Tibial artery (tissue), 4 donors: Measurements from ENCODE around the gene ABHD17B.

ENCODE experiments used
- DNase-seq, 2 donors: peaks; one replicate each; pipeline ENCODE4 v3.0.0-alpha.2; 2019
- H3K27ac ChIP-seq, 2 donors: fragments of 200-600 bp; sonication (generic) in 1 of 2; 1 replicate in 1 of 2; 2 replicates in 1 of 2; pipeline ENCODE4 v1.5.1; 2018 to 2019; ENCODE audit warnings: mild to moderate bottlenecking in 1 of 2
- H3K27me3 ChIP-seq, 2 donors: fragments of 200-600 bp; sonication (generic) in 1 of 2; one replicate each; pipeline versions ENCODE4 v1.5.1 to v1.6.0; 2016 to 2019
- H3K36me3 ChIP-seq, 3 donors: fragments of 200-600 bp; sonication (generic) in 2 of 3; one replicate each; pipeline ENCODE4 v1.5.1; 2016 to 2019; ENCODE audit warnings: mild to moderate bottlenecking in 2 of 3
- H3K4me1 ChIP-seq, 4 donors: fragments of 200-600 bp; sonication (generic) in 2 of 4; 1 replicate in 3 of 4; 2 replicates in 1 of 4; pipeline ENCODE4 v1.5.1; 2016 to 2019
- H3K4me3 ChIP-seq, 2 donors: fragments of 200-600 bp; sonication (generic) in 1 of 2; 1 replicate in 1 of 2; 2 replicates in 1 of 2; pipeline ENCODE4 v1.5.1; 2018 to 2019; ENCODE audit warnings: mild to moderate bottlenecking in 2 of 2
- H3K9me3 ChIP-seq, 3 donors: fragments of 200-600 bp; sonication (generic) in 1 of 3; one replicate each; pipeline ENCODE4 v1.5.1; 2016 to 2019
- intact Hi-C: fragments of 100-400 bp; cut with DNase I; formaldehyde crosslinking; loops from one replicate; pipeline ENCODE4 v1.15.0; 2023; ENCODE audit warnings: low total_unique reads
- TF ChIP-seq, protein P1 (sequence below), 2 experiments: fragments of 200-600 bp in 1 of 2; fragments of 450-650 bp in 1 of 2; IDR thresholded peaks; one replicate each; pipeline ENCODE4 v1.5.1; 2017 to 2019; ENCODE audit warnings: antibody characterized with exemption in 2 of 2, mild to moderate bottlenecking in 1 of 2, moderate library complexity in 1 of 2

ABHD17B gene

GRCh38 chr9:71886015-71886414, 25.0 kb downstream of the ABHD17B start:
- no peaks in the 10 kb centered on the region for H3K36me3 ChIP-seq
- no peaks in the 10 kb centered on the region for H3K27me3 ChIP-seq
- H3K27ac ChIP-seq = no peak overlapping the region
- TF ChIP-seq, protein P1, sequence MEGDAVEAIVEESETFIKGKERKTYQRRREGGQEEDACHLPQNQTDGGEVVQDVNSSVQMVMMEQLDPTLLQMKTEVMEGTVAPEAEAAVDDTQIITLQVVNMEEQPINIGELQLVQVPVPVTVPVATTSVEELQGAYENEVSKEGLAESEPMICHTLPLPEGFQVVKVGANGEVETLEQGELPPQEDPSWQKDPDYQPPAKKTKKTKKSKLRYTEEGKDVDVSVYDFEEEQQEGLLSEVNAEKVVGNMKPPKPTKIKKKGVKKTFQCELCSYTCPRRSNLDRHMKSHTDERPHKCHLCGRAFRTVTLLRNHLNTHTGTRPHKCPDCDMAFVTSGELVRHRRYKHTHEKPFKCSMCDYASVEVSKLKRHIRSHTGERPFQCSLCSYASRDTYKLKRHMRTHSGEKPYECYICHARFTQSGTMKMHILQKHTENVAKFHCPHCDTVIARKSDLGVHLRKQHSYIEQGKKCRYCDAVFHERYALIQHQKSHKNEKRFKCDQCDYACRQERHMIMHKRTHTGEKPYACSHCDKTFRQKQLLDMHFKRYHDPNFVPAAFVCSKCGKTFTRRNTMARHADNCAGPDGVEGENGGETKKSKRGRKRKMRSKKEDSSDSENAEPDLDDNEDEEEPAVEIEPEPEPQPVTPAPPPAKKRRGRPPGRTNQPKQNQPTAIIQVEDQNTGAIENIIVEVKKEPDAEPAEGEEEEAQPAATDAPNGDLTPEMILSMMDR (IDR thresholded peaks at IDR 0.05) = no peak
- H3K9me3 ChIP-seq = peaks cover 0 to 7% (median 0%) of the 10 kb centered on the region in 3 donors
- peaks cover 0 to 22% (median 0%) of the 10 kb centered on the region in 4 donors for H3K4me1 ChIP-seq
- DNase-seq = no peak
- no peak overlapping the region for H3K4me3 ChIP-seq
- intact Hi-C loops = no loop called here

DNA sequence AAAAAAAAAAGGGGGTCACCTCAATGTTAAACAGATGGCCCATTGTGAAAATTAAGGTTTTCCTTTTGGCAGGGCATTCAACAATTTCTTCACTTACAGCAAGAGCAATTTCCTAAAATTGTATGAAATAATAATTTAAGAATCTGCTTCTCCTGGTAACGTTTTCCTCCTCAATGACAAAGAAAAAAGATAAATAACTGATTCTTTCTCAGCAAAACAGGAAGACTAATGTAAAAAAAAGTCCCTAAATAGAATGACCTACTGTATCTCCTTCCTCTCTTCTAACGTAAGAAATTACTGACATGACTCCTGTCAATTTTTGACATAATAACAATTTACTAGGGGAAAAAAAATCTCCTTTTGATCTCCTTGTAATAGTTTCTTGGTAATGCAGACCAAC, 25.5 kb downstream of the ABHD17B start:
- Histone ChIP-seq H3K9me3 (peaks cover 0 to 9% (median 0%) of the 10 kb centered on the region in 3 donors), H3K4me3 (no peak overlapping the region), H3K4me1 (peaks cover 0 to 22% (median 0%) of the 10 kb centered on the region in 4 donors), H3K27me3 (no peaks in the 10 kb centered on the region), H3K27ac (no peak overlapping the region), H3K36me3 (no peaks in the 10 kb centered on the region)
- intact Hi-C loops = no loop called here
- no peak for DNase-seq
- TF ChIP-seq, protein P1 (IDR thresholded peaks at IDR 0.05) = no peak

- intact Hi-C loops = no loop called here
- Histone ChIP-seq H3K36me3 (no peaks in the 10 kb centered on the region), H3K9me3 (peaks cover 0 to 12% (median 0%) of the 10 kb centered on the region in 3 donors), H3K4me3 (no peak overlapping the region), H3K27me3 (no peaks in the 10 kb centered on the region), H3K4me1 (peaks cover 0 to 10% (median 0%) of the 10 kb centered on the region in 4 donors), H3K27ac (no peak overlapping the region)
- TF ChIP-seq, protein P1 (IDR thresholded peaks at IDR 0.05) = no peak
- DNase-seq = no peak
These were observed 27.0 kb downstream of the ABHD17B start for GRCh38 chr9:71884005-71884404.

GRCh38 chr9:71879644-71880174, 31.3 kb downstream of the ABHD17B start:
- intact Hi-C loops = no loop called here
- no peak overlapping the region for H3K4me3 ChIP-seq
- DNase-seq = no peak
- H3K36me3 ChIP-seq = peaks cover 0 to 6% (median 5%) of the 10 kb centered on the region in 3 donors
- H3K27me3 ChIP-seq = no peaks in the 10 kb centered on the region
- H3K4me1 ChIP-seq = peaks cover 0 to 4% (median 0%) of the 10 kb centered on the region in 4 donors
- no peak overlapping the region for H3K27ac ChIP-seq
- H3K9me3 ChIP-seq = peaks cover 4 to 31% (median 17%) of the 10 kb centered on the region in 3 donors
- TF ChIP-seq, protein P1 (IDR thresholded peaks at IDR 0.05) = no peak

GRCh38 chr9:71878327-71879274, 32.4 kb downstream of the ABHD17B start:
- Histone ChIP-seq H3K9me3 (peaks cover 4 to 27% (median 17%) of the 10 kb centered on the region in 3 donors), H3K4me3 (no peak overlapping the region), H3K36me3 (peaks cover 0 to 13% (median 10%) of the 10 kb centered on the region in 3 donors), H3K27ac (no peak overlapping the region), H3K27me3 (no peaks in the 10 kb centered on the region), H3K4me1 (peaks cover 0 to 4% (median 0%) of the 10 kb centered on the region in 4 donors)
- TF ChIP-seq, protein P1 (IDR thresholded peaks at IDR 0.05) = no peak
- intact Hi-C loops = no loop called here
- DNase-seq = no peak
